Measurements from ENCODE around the gene RAC2. TPM values are rescaled to one million over a fixed set of nuclear protein-coding genes. Genes with fewer than 3 reads are reported as not detected.

The RAC2 gene
- polyA plus RNA-seq, 2 of the 4 experiments (the other 2 are of a cell fraction), result 0.05 TPM; not detected in 1

DNA sequence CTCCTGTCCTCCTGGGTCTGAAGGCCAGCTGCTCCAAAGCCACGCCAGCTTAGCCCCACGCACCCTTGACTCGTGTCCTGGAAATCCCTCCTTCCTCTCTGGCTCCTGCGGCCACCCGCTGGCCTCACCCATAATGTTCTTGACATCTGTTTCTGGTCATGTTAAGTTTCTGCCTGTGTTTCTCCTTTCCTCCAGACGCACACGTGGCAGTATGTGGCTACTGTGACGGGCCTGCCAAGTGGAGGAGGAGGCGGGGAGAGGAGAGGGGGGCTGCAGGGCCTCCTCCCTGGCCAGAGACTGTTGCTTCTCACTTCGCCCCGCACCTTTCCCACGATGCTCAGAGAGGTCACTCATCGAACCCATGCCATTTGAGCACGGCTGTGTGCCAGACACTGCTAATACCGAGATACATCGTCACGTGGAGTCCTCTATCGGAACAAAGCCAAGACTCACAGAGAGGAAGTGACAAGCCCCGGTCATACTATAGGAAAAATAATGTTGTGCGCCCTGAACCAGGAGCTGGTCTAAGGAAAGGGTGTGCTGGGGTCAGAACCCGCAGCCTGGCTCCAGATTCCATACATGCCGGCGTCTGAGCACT lies 67.5 kb downstream of the RAC2 start:
- 93% methylated on average over 20 of the region's 23 CpGs for WGBS (ENCODE audit: missing lambda C conversion rate)
- FAIRE-seq, result no peak
- no peak overlapping the region for H3K4me3 ChIP-seq
- DNase-seq (ENCODE audit: low read depth in 1 of 2, low spot score in 1 of 2), result no peak
- H3K9me3 ChIP-seq, result no peaks in the 10 kb centered on the region
- H3K4me1 ChIP-seq, result peaks cover 46% of the 10 kb centered on the region
- ChIA-PET CTCF (interaction anchor here (1.3 to 4.8 kb wide), 4 partner anchors 10 to 22 kb away, joined by 3 to 38 read pairs (median 20); no protein-coding TSS in a partner anchor), POLR2A (interaction anchor here (1.4 kb wide), 1 partner anchor 23 kb away, joined by 4 read pairs; no protein-coding TSS in a partner anchor)
- ATAC-seq, result no peak
- H3K4me2 ChIP-seq, result no peak overlapping the region
- TF ChIP-seq POLR2AphosphoS2 (conservative IDR thresholded peaks at IDR 0.05; ENCODE audit: low read length) (no peak), BCL3 (IDR thresholded peaks at IDR 0.05) (no peak), SMC3 (IDR thresholded peaks at IDR 0.05) (no peak), GATA3 (IDR thresholded peaks at IDR 0.05; ENCODE audit: borderline replicate concordance) (no peak), ZC3H11A (IDR thresholded peaks at IDR 0.05) (no peak), SREBF2 (IDR thresholded peaks at IDR 0.05) (no peak), CBX2 (IDR thresholded peaks at IDR 0.05; ENCODE audit: borderline replicate concordance, low read depth) (no peak), ZFP36 (IDR thresholded peaks at IDR 0.05; ENCODE audit: borderline replicate concordance, partially characterized antibody) (no peak), RARB (CRISPR knock-in tag; IDR thresholded peaks at IDR 0.05) (no peak), FOSB (CRISPR knock-in tag; IDR thresholded peaks at IDR 0.05) (no peak)
- H3K27ac ChIP-seq, result peak overlapping the region; percentile 79 to 88

DNA sequence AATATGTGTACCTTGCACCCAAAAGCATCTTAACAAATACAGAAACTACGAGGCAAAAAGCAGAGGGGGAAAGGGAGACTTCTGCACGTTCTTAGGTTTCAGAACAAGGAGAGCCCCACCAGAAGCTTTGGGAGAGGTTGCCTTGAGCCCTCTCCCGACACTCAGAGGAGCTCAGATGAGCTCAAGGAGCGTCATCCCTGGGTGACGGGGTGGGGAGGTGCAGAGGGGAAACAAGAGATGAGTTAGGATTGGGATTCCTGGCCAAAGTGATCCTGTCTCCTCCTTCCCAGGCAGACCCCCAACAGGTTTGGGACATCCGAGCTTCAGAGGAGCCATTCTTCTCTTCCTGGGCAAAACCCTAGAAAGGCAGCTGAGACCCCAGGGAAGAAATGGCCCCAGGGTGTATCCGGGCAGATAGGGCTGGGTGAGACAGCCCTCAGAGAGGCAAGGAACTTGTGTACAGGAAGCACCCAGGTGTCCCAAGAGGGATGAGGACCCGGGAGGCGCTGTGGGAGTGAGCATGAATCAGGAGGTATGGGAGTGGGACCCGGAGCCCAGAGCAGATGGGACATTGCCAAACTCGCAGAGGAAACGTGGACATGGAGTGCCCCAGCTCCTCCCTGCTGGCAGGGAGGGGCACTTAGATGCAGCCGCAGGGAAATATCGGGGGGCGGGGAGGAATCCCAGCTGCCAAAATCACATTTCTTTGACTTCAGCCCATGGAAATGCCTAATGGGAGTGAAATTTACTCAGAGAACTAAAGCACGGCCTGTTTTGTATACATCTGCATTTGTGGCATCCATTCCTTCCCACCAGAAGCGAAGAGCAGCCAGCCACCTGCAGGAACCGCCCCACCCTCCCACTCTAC lies 68.4 kb downstream of the RAC2 start:
- H3K4me2 ChIP-seq, result no peak overlapping the region
- no peak for ATAC-seq
- no peak for DNase-seq (ENCODE audit: low read depth in 1 of 2, low spot score in 1 of 2)
- FAIRE-seq, result no peak
- ChIA-PET POLR2A (interaction anchor here (1.4 kb wide), 1 partner anchor 24 kb away, joined by 4 read pairs; no protein-coding TSS in a partner anchor), CTCF (interaction anchor here (0.6 to 4.5 kb wide), 6 partner anchors 9 to 23 kb away, joined by 3 to 38 read pairs (median 4); no protein-coding TSS in a partner anchor)
- peak overlapping the region in 1 of 2 experiments; percentile 88; a peak in 4 of 6 replicates for H3K27ac ChIP-seq
- H3K4me1 ChIP-seq, result peaks cover 42% of the 10 kb centered on the region
- H3K4me3 ChIP-seq, result no peak overlapping the region
- 79% methylated on average over 18 of the region's 18 CpGs for WGBS (ENCODE audit: missing lambda C conversion rate)
- no peak for TF ChIP-seq HES2 (IDR thresholded peaks at IDR 0.05)
- no peaks in the 10 kb centered on the region for H3K9me3 ChIP-seq

Small RNA genes within 50 kb of the gene (small RNA-seq; reads per million reads assigned to genes)
- gene Z82188.1, result 0 reads per million in 6 experiments

Other genes with a start within 250 kb of the RAC2 start
- gene TST, start 224.8 kb downstream of the RAC2 start, polyA plus RNA-seq (2011; rRNA removed), result 43.2 and 49.4 TPM in 2 replicates
- gene TST, start 224.8 kb downstream of the RAC2 start, polyA plus RNA-seq (2017; fragmentation: RNase III; extraction: RNeasy Plus Mini Kit Qiagen cat#74134 plus additional on column Dnase treatment), result 36.4 to 50.1 TPM (median 49.4 TPM) in 3 replicates
- 40.6 and 44.2 TPM in 2 replicates for gene MPST, start 224.5 kb downstream of the RAC2 start, polyA plus RNA-seq (2011; rRNA removed)
- gene MPST, start 224.5 kb downstream of the RAC2 start, polyA plus RNA-seq (2017; fragmentation: RNase III; extraction: RNeasy Plus Mini Kit Qiagen cat#74134 plus additional on column Dnase treatment), result 55.4 to 63.3 TPM (median 61.8 TPM) in 3 replicates
- gene KCTD17, start 192.5 kb downstream of the RAC2 start, polyA plus RNA-seq (2011; rRNA removed), result 17.7 and 18.7 TPM in 2 replicates
- 29.5 to 37.1 TPM (median 35.5 TPM) in 3 replicates for gene KCTD17, start 192.5 kb downstream of the RAC2 start, polyA plus RNA-seq (2017; fragmentation: RNase III; extraction: RNeasy Plus Mini Kit Qiagen cat#74134 plus additional on column Dnase treatment)
- gene TMPRSS6, start 134.6 kb downstream of the RAC2 start, polyA plus RNA-seq (2011; rRNA removed), result not detected in 2 replicates
- not detected in 3 replicates for gene TMPRSS6, start 134.6 kb downstream of the RAC2 start, polyA plus RNA-seq (2017; fragmentation: RNase III; extraction: RNeasy Plus Mini Kit Qiagen cat#74134 plus additional on column Dnase treatment)
- 0.05 and 0.14 TPM in 2 replicates for gene IL2RB, start 94.4 kb downstream of the RAC2 start, polyA plus RNA-seq (2011; rRNA removed)
- gene IL2RB, start 94.4 kb downstream of the RAC2 start, polyA plus RNA-seq (2017; fragmentation: RNase III; extraction: RNeasy Plus Mini Kit Qiagen cat#74134 plus additional on column Dnase treatment), result 0.04 to 0.17 TPM (median 0.05 TPM) in 3 replicates
- gene C1QTNF6, start 56.0 kb downstream of the RAC2 start, polyA plus RNA-seq (2011; rRNA removed), result 18.6 and 24.7 TPM in 2 replicates
- gene C1QTNF6, start 56.0 kb downstream of the RAC2 start, polyA plus RNA-seq (2017; fragmentation: RNase III; extraction: RNeasy Plus Mini Kit Qiagen cat#74134 plus additional on column Dnase treatment), result 17.6 to 26.7 TPM (median 24.5 TPM) in 3 replicates
- not detected in 2 replicates for gene SSTR3, start 31.8 kb downstream of the RAC2 start, polyA plus RNA-seq (2011; rRNA removed)
- not detected in 3 replicates for gene SSTR3, start 31.8 kb downstream of the RAC2 start, polyA plus RNA-seq (2017; fragmentation: RNase III; extraction: RNeasy Plus Mini Kit Qiagen cat#74134 plus additional on column Dnase treatment)
- 0.03 and 0.05 TPM in 2 replicates for gene CYTH4, start 38.2 kb upstream of the RAC2 start, polyA plus RNA-seq (2011; rRNA removed)
- gene CYTH4, start 38.2 kb upstream of the RAC2 start, polyA plus RNA-seq (2017; fragmentation: RNase III; extraction: RNeasy Plus Mini Kit Qiagen cat#74134 plus additional on column Dnase treatment), result 0.10 to 0.24 TPM (median 0.15 TPM) in 3 replicates
- 0.94 and 1.0 TPM in 2 replicates for gene ELFN2, start 183.2 kb upstream of the RAC2 start, polyA plus RNA-seq (2011; rRNA removed)
- gene ELFN2, start 183.2 kb upstream of the RAC2 start, polyA plus RNA-seq (2017; fragmentation: RNase III; extraction: RNeasy Plus Mini Kit Qiagen cat#74134 plus additional on column Dnase treatment), result 7.5 to 9.6 TPM (median 8.1 TPM) in 3 replicates
- gene MFNG, start 242.1 kb upstream of the RAC2 start, polyA plus RNA-seq (2011; rRNA removed), result 1.2 and 2.0 TPM in 2 replicates
- 1.7 to 1.8 TPM (median 1.7 TPM) in 3 replicates for gene MFNG, start 242.1 kb upstream of the RAC2 start, polyA plus RNA-seq (2017; fragmentation: RNase III; extraction: RNeasy Plus Mini Kit Qiagen cat#74134 plus additional on column Dnase treatment)